Liver (tissue), 3 donors: Measurements from ENCODE around the gene GNG7.

ENCODE experiments used
- CTCF ChIP-seq: fragments of 150-350 bp; IDR thresholded peaks from 2 replicates; pipeline ENCODE4 v1.5.1; 2017; ENCODE audit warnings: improper control_type of control experiment, low read depth, low read length; ENCODE audit not compliant: missing input control
- HNF4A ChIP-seq, 2 donors: conservative IDR thresholded peaks; 2 replicates each; pipeline ENCODE4 v1.6.1; 2016; ENCODE audit warnings: antibody characterized with exemption in 2 of 2, mild to moderate bottlenecking in 2 of 2
- MAX ChIP-seq: IDR thresholded peaks from 2 replicates; pipeline ENCODE4 v1.6.1; 2016; ENCODE audit warnings: antibody characterized with exemption
- SP1 ChIP-seq: IDR thresholded peaks from 2 replicates; pipeline ENCODE4 v1.6.1; 2018; ENCODE audit warnings: antibody characterized with exemption, mild to moderate bottlenecking
- donor health status: healthy.
- donor health status: healthy.

GRCh38 chr19:2497186-2497585 is 205.3 kb downstream of the GNG7 start:
- TF ChIP-seq CTCF = no peak
- no peak for TF ChIP-seq MAX
- no peak for TF ChIP-seq HNF4A (conservative IDR thresholded peaks at IDR 0.05)
- TF ChIP-seq SP1 = no peak
